NCI-H748 (cell line): Measurements from ENCODE around the gene GKN2.
"Not testable (repeated sequence)": the region's sequence is repeated elsewhere in the genome, so short reads cannot be mapped to it uniquely, and the experiment has no call there.

Experiments used
- DNase-seq: peaks from one replicate; lab custom pipeline; 2025; ENCODE audit not compliant: unreplicated experiment; lab: John Stamatoyannopoulos, UW

GKN2 gene

DNA sequence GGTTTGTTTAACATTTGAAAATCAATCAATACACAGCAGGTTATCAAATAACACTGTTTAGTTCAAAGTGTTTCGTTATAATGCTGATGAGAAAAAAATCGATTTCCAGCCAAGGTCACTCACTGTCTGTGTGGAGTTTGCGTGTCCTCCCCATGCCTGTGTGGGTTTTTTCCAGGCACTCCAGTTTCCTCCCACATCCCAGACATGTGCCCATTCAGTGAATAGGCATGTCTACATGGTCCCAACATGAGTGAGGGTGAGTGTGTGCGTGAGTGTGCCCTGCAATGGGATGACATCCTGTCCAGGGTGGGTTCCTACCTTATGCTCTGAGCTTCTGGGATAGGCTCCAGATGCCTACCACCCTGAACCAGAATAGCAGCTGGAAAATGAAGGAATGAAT lies 8.7 kb upstream of the GKN2 start:
- DNase-seq = no peak

DNA sequence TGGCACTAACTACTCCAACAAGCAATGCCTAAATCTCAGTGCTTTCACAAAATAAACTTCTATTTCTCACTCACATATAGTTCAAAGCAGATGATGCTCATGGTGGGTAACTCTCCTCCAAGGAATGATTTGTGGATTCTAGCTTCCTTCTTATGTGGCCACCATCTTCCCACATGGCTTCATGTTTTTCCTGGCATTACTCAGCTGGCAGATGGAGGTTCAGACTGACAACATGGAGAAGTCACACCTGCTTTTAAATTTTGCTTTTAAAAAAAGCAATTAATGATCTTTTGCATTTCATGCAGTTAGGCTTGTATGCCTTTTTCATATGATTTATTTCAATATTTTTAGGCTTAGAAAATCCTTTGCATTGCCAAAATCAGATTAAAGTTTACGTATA lies 6.3 kb upstream of the GKN2 start:
- DNase-seq = no peak

DNA sequence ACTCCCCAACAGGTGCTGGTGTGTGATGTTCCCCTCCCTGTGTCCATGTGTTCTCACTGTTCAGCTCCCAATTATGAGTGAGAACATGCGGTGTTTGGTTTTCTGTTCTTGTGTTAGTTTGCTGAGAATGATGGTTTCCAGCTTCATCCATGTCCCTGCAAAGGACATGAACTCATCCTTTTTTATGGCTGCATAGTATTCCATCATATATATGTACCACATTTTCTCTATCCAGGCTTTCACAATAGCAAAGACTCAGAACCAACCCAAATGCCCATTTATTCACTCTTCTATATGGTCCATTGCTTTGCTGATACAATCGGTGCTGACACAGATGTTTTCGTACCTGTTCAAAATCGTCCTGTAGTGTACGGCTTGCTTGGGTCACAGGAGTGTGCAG lies 2.7 kb upstream of the GKN2 start:
- not testable (repeated sequence) for DNase-seq

DNA sequence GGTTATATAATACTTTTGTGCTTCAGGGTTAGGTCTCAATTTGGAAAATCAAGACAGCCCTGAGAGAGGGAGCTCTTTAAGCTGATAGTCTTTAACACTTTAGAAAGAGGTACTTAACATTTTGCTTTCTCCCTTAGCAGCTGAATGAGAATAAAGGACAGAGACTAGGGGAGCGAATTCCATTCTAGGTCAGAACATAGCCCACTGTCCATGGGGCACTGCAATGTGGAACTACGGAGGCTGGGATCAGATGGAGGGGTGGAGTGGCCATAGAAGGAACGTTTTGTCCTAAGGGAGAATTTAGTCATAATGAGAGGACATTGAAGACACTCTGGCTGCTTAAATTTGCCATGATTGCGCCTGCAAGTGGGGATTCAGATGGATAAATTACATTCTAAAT lies 794 bp downstream of the GKN2 start:
- no peak for DNase-seq

DNA sequence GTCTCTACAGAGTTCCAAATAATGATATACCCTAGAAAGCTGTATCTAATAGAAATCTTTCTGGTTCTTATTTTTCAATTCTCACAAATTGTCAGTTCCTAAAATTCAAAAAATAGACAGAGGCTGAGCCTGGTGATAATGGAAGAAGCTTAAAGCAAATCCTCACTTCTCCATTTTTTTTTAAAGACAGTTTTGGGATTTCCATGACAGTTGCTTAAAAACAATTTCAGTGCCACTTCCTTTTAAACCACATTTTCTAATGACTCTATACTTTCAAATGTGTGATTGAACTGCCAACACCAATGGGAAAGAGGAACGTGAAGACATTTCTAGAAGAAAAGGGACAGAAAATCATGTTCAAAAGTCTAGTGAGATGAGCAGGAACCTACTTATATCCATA lies 4.0 kb downstream of the GKN2 start:
- no peak for DNase-seq

DNA sequence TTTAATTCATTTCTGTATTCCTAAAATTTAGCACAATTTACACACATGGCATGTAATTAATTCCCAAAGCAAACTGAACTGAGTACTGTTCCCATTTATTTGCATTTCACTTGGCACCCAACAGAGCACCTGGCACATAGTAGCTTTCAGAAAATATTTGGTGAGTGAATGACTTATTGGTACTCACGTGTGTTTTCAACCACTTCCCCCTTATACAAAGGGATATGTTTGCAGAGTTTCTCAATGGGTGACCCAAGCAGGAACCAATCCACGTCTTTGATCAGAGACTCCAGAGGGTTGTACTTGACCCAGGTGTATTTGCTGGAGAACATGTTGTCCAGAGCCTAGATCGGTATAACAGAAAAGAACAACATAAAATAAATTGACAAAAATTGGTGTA lies 6.6 kb downstream of the GKN2 start:
- DNase-seq = peak; percentile 87

DNA sequence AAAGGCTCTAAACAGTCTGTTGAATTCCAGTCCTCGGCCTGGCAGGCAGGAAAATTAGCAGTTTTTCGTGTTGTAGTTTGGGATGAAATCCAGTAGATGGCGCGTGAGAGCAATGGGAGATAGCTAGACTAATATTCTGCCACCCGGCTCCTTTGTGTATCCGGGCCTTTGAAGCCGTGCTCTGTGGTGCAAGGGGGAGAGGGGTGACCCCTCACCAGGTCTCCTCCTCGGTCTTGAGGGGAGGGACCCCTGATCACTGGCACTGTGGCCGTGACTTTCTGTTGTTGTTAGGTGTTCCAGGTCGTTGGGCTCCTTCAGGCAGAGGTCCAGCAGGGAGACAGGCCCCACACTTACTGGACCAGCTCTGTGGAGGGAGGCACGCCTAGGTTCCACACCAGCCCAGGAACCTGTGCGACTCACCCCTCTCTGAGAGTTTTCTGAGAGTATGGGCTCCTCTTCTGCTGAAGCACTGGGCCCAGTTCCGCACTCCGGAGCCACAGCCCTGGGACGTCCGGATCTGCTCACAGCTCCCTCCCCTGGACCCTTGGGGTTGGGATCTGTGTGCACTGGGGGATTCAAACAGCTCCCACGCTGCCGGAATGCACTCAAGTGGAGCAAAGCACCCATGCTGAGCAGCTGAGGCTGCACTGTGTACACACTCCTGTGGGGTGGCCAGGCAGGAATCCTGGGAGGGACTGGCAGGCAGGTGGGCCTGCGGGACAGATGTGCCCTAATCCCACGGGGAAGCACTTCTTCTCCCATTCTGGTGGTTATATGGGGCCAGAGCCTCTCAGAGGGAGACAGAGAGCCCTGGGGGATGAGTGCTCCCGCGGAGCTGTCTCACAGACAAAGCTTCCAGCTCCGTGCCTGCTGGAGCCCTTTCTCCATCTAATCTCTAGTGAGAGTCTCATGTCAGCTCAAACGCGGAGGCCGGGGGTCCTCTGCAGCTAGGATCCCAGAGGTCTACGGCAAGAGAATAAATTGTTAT lies 8.8 kb downstream of the GKN2 start:
- DNase-seq = peak; percentile 64

DNA sequence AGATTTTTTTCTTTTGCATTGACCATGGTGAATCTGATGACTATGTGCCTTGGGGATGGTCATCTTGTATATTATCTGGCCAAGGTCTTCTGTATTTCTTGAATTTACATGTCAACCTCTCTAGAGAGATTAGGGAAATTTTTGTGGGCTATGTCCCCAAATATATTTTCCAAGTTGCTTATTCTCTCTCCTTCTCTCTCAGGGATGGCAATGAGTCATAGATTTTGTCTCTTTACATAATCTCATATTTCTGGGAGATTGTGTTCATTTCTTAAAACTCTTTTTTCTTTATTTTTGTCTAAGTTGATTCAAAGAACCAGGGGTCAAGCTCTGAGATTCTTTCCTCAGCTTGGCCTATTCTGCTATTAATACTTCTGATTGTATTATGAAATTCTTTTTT lies 9.9 kb downstream of the GKN2 start:
- DNase-seq = no peak

DNA sequence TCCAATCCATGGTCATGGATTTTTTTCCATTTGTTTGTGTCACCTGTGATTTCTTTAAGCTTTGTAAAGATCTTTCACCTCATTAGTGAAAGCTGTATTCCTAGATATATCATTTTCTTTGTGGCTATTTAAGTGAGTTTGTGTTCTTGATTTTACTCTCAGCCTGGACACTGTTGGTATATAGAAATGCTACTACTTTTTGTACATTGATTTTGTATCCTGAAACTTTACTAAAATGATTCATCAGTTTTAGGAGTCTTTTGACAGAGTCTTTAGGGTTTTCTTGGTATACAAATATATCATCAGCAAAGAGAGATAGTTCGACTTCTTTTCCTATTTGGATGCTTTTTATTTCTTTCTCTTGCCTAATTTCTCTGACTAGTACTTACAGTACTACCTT lies 12.3 kb downstream of the GKN2 start:
- DNase-seq = no peak

DNA sequence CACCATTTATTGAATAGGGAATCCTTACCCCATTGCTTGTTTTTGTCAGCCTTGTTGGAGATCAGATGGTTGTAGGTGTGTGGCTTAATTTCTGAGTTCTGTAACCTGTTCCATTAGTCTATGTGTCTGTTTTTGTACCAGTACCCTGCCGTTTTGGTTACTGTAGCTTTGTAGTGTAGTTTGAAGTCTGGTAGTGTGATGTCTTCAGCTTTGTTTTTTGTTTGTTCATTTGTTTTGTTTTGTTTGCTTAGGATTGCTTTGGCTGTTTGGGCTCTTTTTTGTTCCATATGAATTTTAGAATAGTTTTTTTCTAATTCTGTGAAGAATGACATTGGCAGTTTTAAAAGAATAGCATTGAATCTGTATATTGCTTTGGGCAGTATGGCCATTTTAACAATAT lies 12.7 kb downstream of the GKN2 start:
- DNase-seq = no peak

DNA sequence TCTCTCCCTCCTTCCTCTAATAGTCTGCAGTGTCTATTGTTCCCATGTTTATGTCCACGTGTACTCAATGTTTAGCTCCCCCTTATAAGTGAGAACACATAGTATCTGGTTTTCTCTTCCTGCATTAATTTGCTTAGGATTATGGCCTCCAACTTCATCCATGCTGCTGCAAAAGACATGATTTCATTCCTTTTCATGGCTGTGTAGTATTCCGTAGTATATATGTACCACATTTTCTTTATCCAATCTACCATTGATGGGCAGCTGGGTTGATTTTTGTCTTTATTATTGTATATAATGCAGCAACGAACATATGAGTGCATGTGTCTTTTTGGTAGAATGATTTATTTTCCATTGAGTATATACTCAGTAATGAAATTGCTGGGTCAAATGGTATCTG lies 13.8 kb downstream of the GKN2 start:
- DNase-seq = no peak

DNA sequence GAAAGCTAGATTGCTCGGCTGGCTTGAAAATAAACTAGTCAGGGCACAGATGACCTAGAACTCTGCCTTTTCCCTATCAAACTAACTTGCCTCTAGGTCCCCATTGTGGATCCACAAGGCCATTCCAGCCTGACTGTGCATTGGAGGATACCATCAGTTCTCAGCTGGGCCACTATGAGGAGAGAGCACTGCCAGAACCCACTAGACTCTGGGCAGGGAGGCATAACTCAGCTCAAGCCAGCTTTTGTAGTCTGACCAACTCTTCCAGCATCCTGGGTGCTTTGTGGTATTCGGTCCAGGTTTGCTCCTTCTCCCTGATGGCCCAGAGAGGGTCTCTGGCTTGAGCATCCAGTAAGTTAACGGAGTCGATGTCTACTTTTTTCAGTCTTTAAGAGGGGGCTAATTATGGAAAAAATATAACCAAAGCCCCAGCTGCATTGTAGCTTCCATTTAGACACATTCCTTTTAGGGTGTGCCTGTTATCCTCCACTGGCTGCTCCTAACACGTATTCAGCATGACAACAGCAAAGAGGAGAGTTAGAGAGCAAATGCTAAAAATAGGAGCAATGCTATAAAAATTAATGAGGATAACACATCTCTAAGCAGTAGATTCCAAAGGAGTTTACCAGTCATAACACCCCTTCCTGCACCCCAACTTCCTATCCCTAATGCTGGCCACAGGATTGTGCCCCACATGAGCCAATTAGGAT lies 15.2 kb downstream of the GKN2 start:
- no peak for DNase-seq

DNA sequence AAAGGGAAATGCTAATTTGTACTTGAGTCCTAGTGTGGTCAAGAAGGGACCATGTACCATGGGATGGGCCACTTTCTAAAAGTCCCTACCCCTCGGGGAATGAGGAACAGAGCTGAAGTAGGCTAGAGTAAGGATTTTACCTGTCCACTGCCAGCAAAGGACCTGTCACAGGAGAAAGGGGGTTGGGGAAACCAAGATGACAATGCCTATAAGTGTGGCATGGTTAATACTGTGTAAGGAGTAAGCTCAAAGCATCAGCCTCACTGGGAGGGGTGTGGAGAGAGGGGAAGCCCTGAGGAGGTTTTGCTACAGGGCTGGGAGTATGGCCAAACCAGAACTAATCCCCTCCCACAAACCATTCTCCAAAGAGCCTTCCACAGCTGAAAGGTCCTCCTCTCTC lies 15.8 kb downstream of the GKN2 start:
- DNase-seq = no peak

DNA sequence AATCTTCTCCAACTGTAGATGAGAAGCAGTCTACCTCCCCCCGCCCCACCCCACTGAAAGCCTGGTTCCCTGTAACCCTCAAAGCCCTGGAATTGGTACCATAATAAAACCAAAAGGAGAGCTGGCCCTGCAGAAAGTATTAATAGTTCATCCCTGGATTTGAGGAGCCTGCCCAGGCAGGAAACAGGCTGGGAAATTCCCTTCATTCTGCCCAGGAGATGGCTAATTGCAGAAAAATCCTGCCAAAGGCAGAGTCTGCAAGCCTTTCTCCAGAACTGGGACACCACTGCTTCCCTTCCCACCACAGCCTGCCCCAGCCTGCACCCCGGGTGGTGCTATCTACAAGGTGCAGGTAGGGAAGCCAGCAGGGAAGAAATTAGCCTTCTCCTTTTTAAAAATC lies 16.3 kb downstream of the GKN2 start:
- DNase-seq = no peak

DNA sequence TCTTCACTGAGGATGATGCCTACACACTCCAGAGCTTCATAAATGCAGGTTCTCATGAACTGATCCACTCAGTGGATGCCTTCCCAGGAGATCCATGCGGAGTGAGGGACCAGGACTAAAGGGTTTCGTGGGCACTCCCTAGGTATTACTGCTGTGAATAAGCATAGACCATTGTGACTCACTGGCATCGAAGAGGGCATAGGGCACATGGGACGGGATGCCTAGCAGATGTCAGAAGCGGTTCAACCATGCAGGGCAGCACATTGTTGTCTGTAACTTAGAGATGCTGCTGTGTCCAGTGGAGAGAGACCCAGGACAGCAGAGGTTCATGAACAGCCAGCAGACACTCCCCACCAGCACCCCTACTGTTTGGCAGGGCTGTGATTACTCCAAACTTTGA lies 17.2 kb downstream of the GKN2 start:
- no peak for DNase-seq

DNA sequence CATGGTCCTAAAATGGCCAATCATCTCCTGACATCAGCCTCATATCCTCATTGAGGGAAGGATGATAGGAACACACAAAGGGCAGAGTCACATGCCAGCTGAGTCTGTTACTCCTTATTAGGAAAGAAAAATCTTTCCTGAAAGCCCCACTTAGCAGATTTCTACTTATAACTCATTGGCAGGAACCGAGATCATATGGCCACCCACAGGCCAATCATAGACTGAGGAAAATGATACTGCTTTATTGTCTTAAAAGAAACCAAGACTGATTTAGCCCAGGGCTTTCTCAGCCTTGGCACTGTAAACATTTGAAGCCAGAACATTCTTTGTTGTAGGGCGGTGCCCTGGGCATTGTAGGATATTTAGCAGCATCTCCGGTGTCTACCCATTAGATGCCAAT lies 18.7 kb downstream of the GKN2 start:
- DNase-seq = no peak

DNA sequence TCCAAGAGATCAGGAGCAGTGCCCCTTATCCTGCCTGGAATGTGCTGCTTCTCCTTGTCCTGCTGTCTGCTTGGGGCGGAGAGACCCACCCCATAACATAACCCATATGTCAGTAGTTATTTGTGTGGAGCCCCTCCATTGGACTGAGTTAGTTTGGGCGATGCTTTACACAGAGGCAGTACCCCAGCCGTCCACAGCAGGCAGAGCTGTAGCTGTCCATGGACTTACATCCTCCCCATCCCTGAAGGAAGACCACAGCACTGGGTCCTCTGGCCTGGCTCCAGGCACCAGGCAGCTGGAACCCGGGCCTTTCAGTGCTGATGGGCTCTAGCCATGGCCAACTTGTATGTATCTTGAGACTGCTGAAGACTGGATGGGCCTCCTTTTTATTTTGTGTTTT lies 20.3 kb downstream of the GKN2 start:
- no peak for DNase-seq

DNA sequence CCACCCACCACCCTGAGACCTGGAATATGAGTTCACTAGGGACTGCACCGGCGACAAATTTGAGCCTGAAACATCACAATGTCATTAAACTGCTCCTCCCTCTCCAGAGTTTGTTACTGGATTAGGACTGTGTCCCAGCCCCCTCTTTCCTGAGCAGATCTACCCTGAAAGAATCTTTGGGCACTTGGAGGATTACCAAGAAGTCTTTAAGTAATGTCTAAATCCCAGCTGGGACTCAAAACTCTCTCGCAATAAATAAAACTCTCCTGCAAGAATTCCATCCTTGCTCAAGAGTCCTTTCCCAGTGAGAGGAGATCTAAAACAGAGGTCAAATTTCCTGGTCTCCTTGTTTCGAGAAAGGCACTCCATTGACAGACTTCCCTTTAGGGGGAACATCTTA lies 20.9 kb downstream of the GKN2 start:
- DNase-seq = no peak

DNA sequence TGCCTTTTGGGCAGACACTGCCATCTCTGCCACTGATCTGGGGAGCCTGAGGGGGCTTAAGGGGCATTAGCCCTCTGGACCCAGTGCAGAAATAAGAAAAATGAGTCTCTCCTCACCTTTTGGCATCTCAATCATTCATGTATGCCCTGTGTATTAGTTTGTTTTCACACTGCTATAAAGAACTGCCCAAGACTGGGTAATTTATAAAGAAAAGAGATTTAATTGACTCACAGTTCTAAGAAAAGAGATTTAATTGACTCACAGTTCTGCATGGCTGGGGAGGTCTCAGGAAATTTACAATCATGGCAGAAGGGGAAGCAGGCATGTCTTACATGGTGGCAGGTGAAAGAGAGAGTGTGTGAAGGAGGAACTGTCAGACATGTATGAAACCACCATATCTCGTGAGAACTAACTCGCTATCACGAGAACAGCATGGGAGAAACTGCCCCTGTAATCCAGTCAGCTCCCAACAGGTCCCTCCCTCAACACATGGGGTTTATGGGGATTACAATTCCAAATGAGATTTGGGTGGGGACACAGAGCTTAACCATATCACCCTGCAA lies 21.5 kb downstream of the GKN2 start:
- no peak for DNase-seq

DNA sequence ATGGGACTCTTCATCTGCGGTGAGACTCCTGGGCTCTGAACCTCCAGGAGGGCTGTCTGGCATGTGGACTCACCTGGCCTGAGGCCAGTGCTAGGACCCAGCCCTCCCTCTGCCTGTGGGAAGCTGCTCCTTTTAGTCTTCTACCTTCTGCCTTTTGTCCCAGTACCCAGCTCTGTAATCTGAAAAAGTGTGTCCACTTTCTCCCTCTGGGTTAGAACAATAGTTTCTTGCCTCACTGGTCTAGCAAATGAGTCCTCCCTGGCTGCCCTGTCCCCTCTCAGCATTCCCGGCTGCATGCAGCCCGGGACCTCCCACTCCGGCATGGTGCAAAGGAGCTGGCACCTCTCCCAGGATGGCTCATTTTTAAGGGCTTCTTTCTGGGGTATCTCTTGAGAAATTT lies 25.9 kb downstream of the GKN2 start:
- DNase-seq = no peak

DNA sequence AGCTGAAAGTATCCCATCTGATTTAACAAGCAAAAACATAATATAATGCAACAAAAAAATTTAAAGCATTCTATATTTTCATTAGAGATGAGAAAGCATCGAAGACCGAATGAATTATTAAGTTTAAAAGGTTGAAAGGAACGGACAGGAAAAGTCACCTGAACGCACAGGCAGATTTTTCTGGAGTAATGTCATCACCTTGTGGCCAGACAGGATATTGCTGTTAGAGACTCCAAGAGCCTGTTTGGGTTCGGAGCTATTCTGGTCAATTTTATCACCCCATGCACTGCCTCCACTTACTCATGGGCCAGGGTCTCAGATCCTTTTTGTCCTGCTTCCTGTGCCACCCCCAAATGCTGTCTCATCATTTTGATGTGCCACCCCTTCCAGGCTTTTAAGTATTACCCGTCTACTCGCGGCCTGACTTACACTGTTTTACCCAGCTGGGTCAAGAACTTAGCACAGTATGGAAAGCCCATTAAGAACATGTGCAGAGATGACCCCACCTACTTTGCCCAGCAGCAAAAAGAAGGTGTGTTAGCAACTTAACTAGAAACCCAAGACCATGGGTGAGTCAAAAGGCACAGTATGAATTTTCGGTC lies 27.3 kb downstream of the GKN2 start:
- DNase-seq = peak; percentile 26

DNA sequence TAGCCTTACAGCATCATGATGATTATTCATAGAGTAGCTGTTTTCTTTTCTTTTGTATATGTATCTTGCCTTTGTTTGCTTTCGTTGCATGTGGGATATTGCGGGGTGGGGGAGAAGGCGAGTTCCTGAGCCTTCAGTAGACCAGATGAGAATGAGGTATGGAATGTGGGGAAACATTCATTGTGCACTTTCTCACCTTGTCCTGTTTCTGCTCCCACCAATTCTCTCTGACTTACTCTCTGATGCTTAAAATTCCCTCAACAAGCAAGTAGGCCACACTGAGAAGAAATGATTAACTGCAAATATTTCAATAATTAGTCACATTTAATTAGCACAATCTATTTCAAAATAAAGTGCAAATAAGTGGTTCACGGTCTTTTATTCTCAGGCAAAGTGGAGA lies 31.0 kb downstream of the GKN2 start:
- no peak for DNase-seq
